GM12875 (cell line): ENCODE measurements around the gene MREG.

Experiments used
- H3K4me3 ChIP-seq: one replicate; pipeline ENCODE4 v1.5.1; 2011; ENCODE audit warnings: low read depth, low read length, control low read depth
- TF ChIP-seq, protein P1 (sequence below): IDR thresholded peaks from 2 replicates; pipeline ENCODE4 v1.5.1; 2011; ENCODE audit warnings: low read depth, mild to moderate bottlenecking, control low read depth, inconsistent platforms, low read length, moderate library complexity, borderline replicate concordance; ENCODE audit not compliant: insufficient read depth

Gene MREG

DNA sequence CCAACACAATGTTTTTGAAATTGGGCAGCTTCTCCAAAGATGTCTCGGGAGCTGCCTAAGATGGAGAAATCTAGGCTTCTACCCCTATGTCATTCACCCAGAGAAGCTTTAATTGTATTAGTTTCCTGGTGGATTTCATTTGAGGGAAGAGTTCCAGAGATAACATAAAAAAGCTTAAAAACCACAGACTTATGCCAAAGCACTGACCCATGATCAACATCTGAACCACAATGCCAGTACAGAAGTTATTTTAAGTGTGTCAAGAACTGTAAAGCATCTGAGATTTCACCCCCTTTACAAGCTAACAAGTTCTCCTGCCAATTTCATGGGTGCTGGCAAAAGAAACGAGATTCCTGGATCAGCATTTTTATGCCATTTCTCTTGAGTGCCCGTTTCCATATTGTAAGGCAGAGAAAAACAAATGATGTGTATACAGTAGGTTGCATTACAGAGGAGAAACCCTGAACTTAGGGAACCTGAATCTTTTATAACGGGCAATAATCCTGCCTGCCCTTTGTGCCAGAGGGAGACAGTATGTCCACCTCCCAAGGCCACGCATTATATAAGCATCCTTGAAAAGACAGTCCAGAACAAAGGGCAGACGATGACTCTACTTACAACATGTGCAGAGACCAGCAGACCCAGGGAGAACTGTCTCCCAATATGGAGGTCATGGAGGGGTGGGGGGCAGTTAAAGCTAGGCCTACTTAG, 44.1 kb downstream of the MREG start:
- TF ChIP-seq, protein P1, sequence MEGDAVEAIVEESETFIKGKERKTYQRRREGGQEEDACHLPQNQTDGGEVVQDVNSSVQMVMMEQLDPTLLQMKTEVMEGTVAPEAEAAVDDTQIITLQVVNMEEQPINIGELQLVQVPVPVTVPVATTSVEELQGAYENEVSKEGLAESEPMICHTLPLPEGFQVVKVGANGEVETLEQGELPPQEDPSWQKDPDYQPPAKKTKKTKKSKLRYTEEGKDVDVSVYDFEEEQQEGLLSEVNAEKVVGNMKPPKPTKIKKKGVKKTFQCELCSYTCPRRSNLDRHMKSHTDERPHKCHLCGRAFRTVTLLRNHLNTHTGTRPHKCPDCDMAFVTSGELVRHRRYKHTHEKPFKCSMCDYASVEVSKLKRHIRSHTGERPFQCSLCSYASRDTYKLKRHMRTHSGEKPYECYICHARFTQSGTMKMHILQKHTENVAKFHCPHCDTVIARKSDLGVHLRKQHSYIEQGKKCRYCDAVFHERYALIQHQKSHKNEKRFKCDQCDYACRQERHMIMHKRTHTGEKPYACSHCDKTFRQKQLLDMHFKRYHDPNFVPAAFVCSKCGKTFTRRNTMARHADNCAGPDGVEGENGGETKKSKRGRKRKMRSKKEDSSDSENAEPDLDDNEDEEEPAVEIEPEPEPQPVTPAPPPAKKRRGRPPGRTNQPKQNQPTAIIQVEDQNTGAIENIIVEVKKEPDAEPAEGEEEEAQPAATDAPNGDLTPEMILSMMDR: no peak
- H3K4me3 ChIP-seq: no peak overlapping the region

DNA sequence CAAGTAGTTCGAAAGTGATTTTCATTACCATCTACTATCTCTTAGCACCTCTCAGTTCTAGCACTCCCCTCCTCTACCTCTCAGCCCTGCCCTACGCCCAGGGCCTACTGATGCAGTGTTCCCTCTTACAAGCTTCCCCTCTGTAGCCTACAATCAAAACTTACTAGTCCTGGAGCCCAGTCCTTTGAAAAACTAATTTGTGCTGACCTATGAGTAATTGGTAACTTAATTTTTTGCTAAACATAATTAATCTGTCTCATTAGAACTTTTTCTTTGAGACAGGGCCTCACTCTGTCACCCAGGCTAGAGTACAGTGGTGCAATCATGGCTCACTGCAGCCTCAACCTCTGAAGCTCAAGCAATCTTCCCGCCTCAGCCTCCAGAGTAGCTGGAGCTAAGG, 44.9 kb downstream of the MREG start:
- TF ChIP-seq, protein P1: no peak
- no peak overlapping the region for H3K4me3 ChIP-seq

DNA sequence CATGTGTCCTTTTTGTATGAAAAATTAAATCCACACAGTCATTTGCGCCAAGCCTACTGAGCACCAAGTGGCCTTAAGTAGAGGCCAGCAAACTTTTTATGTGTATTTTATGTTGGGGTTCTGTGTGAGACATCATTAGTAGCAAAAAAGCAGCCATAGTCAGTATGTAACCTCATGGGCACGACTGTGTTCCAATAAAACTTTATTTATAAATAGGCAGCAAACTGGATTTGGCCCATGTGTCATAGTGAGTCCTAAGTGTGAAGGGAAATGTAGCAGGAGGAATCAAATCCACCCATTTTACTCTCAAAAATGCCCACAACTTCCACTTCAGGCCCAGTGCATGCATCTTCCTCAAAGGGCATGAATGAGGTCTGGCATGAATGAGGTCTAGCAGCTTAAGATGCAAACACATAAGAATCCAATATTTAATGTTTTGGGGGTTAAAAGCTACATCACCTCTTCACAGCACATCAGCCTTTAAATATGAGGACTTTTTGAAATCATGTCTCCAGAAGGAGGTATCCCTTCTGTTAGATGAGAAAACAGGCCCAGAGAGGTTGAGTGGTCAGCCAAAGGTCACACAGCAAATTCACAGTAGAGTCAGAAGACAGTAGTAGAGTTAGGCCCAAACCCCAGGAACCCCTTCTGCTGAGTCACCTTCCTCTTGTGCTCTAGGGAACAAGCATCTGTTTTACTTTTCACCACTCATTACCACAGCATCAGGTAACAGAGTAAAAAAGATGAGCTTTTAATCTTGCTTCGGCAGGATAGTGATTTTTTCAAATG, 45.6 kb downstream of the MREG start:
- TF ChIP-seq, protein P1: no peak
- H3K4me3 ChIP-seq: no peak overlapping the region

DNA sequence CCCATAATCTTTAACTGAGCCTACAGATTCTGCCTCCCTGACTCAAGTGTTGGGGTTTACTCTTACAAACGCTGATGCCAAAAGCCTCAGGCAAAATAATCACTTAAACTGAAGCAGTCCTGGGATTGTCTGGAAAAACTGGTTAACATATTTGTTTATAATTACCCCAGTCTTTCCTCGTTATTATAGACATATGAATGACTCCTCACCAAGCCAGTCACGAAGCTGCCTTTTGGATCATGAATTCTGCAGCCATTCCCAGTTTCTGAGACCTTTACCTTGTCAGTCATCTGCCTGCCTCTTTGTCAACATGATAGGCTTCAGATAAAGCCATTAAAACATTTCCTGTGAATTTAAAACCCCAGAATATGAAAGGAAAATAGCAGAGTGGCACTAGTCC, 46.4 kb downstream of the MREG start:
- no peak overlapping the region for H3K4me3 ChIP-seq
- TF ChIP-seq, protein P1: no peak

DNA sequence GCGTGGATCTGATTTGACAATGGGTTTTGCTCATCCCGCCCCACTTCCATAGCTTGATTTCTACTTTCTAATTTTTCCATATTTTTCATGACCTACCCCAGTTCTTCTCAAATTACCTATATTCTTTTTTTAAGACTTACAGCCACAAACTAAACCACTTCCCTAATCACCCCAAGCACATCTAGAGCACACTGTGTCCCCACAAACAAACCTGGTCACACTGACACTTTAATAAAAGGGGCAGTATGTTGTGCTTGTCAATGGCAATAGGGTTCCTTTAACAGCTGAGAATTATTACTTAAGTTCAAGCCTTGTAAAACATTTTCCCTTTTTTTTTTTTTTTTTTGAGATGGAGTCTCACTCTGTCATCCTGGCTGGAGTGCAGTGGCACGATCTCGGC, 47.1 kb downstream of the MREG start:
- TF ChIP-seq, protein P1: no peak
- H3K4me3 ChIP-seq: no peak overlapping the region

DNA sequence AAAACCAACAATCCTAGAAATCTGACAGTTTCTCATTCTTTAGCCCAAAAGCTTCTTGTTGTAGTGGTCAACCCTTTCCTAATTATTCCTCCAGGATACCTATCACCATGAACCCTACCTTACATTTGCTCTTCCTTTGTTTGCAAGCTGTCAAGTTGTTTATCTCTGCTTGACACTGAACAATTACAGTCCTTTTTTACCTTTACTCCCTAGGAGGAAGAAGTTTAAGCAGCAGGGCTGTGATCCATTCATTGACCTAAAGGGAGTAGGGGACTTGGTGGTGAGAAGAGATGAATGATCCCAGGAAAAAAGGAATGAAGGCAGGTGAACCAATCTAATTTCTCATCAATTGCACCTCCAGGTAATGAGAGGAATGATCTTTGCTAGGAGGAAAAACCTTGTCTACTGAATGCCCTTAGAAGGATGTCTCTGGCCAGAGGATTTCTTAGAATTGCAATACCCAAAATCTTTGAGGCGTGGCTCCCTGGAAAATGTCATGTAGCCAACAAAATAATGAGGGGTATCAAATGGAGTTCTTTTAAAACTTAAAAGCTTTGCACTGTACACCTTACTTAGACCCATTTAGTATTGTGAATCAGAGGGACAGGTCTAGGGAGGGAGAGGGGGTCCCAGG, 47.7 kb downstream of the MREG start:
- TF ChIP-seq, protein P1: no peak
- no peak overlapping the region for H3K4me3 ChIP-seq
